GM10248 (cell line): ENCODE results near the gene HOXC10.

Experiments used
- CTCF ChIA-PET: fragments of 300-600 bp; sonication (Branson Sonifier 250); formaldehyde crosslinking; extraction: SDS; loops from one replicate; lab custom pipeline; 2021; ENCODE audit warnings: antibody characterized with exemption; lab: Yijun Ruan, JAX
- POLR2A ChIA-PET: fragments of 350-650 bp; sonication (Branson Sonifier 250); formaldehyde crosslinking; extraction: SDS; loops from one replicate; lab custom pipeline; 2020; ENCODE audit warnings: antibody characterized with exemption; lab: Yijun Ruan, JAX
- DNase-seq: peaks from one replicate; pipeline ENCODE4 v3.0.0; 2012; ENCODE audit errors: extremely low spot score
- TF ChIP-seq, protein P1 (sequence below): IDR thresholded peaks from 2 replicates; pipeline ENCODE4 v1.5.1; 2012; ENCODE audit warnings: mild to moderate bottlenecking, low read depth; ENCODE audit errors: extremely low read depth, missing control alignments, control extremely low read depth

The HOXC10 gene

DNA sequence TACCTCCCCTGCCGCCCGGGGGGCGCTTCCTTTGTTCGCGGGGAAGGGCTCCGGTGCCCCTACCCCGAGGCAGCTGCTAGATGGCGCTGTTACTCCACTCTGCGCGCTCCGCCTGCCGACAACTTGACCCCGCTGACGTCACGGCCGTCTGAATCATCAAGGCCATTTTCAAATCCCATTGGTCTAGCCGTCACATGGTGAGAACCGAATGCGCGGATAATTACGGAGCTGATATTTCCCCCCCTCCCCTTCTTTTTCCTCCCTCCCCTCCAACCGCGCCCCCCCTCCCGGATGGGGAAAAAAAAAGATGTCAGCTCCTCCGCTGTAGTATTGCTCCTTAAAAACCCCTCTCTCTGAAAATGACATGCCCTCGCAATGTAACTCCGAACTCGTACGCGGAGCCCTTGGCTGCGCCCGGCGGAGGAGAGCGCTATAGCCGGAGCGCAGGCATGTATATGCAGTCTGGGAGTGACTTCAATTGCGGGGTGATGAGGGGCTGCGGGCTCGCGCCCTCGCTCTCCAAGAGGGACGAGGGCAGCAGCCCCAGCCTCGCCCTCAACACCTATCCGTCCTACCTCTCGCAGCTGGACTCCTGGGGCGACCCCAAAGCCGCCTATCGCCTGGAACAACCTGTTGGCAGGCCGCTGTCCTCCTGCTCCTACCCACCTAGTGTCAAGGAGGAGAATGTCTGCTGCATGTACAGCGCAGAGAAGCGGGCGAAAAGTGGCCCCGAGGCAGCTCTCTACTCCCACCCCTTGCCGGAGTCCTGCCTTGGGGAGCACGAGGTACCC, at the start of gene HOXC10:
Gene HOXC10, plus strand, starts transcription at position 246 of the 791 bp plus-strand sequence. Its CDS starts 114 bp downstream, at position 360.
- peak; percentile 87 for DNase-seq
- CTCF ChIA-PET, result interaction anchor here (0.6 to 5.6 kb wide), 27 partner anchors 12 to 236 kb away, joined by 3 to 74 read pairs (median 4); partner anchors contain the start of genes HOXC12, HOXC5, HOXC8 and HOXC9
- TF ChIP-seq, protein P1, sequence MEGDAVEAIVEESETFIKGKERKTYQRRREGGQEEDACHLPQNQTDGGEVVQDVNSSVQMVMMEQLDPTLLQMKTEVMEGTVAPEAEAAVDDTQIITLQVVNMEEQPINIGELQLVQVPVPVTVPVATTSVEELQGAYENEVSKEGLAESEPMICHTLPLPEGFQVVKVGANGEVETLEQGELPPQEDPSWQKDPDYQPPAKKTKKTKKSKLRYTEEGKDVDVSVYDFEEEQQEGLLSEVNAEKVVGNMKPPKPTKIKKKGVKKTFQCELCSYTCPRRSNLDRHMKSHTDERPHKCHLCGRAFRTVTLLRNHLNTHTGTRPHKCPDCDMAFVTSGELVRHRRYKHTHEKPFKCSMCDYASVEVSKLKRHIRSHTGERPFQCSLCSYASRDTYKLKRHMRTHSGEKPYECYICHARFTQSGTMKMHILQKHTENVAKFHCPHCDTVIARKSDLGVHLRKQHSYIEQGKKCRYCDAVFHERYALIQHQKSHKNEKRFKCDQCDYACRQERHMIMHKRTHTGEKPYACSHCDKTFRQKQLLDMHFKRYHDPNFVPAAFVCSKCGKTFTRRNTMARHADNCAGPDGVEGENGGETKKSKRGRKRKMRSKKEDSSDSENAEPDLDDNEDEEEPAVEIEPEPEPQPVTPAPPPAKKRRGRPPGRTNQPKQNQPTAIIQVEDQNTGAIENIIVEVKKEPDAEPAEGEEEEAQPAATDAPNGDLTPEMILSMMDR, result peak; percentile 71
- POLR2A ChIA-PET, result no interaction called here

DNA sequence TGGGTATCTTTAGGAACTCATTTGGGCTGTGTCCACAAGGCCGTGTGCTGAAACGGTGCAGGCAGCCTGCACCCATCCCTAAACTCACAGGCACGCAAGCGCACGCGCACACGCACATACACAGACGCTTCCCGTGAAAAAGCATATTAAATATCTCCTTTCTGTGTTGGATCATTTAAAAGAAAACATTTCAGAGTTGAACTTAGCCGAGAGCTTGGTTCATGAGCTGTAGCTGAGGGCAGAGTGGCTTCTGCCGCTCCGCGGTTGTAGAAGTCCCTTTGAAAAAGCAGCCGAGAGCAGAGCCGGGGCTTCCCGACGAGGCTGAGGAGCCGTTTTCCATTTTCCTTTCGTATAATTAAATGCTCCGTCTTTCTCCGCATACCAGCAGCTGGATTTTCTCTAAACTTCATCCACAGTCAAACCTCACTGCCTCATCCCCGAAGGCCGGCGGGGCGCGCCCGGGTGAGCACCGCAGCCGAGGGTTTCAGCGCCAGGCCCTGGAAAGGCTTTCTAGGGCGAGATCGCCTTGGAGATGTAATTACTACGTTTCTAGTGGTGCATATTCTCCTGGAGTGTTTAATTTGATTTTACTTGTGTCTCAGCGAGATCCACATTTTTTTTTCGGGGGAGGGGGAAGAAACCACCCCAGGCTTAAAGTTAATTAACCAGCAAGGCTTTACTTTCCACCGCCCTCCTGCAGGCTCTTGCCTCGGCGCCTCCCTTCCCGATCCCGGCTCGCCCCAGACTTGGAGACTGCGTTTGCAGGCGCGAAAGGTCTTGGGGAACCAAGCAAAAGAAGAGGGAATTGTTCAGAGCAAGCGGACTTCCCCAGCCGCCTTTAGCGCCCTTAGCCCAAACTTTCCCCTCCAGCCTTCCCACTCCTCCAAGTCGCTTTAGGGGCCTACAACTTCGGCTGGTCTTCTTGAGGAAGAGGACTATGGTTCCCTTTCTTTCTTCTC, 49.3 kb upstream of the HOXC10 start:
- DNase-seq, result no peak
- ChIA-PET CTCF (interaction anchor here (1.4 to 2.3 kb wide), 3 partner anchors 9 to 272 kb away, joined by 3 to 6 read pairs (median 5); no protein-coding TSS in a partner anchor), POLR2A (no interaction called here)
- TF ChIP-seq, protein P1, result no peak

DNA sequence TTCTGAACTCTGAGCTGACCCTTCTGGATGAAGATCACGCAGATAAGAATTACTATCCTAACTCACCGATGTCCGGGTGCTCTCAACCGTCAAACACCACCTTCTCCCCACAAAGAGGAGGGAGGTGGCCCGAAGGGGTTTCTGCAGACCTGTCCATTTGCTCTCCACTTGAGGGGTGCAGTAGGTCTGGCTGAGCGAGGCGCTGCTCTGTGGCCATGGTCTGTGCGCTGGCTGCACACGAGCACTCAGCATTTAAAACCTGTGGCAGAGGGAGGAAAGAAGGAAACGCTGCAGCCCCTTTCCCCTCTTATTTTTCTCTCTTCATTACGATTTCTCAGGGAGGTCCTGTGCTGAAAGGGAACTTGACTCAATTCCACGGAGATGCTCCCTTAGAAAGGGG, 47.8 kb upstream of the HOXC10 start:
- DNase-seq, result no peak
- TF ChIP-seq, protein P1, result no peak
- POLR2A ChIA-PET, result no interaction called here
- CTCF ChIA-PET, result interaction anchor here (1.5 kb wide), 1 partner anchor 7 kb away, joined by 3 read pairs; no protein-coding TSS in a partner anchor

DNA sequence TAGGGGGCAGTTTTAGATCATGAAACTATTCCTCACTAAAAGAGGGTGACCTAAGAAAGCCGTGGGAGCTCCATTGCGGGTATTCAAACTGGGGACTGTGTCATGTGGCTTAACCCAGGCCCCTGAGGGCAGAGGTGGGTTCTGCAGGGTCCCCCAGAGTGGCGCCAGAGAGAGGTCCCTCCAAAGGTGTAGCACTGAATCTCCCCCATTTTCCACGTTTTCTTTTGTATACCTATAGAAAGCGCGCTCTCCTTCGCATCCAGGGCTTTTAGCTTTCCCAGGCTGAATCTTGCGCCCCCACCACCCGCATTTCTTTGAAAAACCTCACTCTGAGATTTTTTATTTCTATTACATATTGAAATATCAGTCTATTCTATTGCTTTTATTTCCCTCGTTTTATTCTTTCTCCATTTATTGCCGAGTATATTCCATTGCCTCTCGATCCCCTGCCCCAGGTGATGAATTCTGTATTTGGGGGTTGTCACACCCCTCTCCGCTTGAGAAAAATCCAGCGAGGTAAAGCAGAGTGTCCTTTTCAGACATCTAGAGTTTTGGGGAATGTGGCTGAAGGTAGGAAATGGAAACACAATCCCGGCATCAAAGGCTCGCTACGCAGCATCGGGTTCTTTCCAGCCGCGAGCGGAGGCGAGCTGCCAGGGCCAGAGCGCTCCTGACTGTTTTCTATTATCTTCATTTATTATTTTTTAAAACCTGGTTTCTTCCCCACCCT, 47.2 kb upstream of the HOXC10 start:
- TF ChIP-seq, protein P1, result no peak
- ChIA-PET CTCF (interaction anchor here (1.5 kb wide), 1 partner anchor 8 kb away, joined by 3 read pairs; no protein-coding TSS in a partner anchor), POLR2A (no interaction called here)
- no peak for DNase-seq

DNA sequence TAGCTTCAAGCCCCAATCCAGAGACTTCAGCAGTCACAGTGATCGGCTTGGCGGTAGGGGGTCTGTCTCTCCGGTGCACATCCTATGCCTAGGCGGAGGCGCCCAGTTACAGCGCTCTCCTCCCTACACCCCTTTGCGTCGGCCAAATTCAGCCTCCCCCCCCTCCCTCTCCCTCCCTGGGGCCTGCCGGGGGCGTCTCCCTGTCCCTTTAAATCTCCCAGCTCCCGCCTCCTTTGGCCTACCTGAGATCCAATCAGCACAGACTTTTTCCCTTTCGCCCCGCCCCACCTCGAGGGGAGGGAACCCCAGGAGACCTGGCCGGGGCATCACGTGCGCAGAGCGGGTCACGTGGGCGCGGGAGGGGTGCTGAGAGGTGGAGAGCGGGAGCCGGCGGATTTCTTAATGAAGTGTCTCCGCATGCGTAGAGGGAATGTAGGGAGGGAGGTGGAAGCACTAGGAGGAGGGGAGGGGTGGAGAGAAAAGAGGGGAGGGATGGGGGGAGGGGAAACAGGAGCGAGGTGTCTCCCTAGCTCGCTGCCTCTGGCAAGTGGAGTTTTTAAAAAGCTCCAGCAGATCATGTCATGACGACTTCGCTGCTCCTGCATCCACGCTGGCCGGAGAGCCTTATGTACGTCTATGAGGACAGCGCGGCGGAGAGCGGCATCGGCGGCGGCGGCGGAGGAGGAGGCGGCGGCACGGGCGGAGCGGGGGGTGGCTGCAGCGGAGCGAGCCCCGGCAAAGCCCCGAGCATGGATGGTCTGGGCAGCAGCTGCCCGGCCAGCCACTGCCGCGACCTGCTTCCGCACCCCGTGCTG, 46.4 kb upstream of the HOXC10 start, which contains the start of gene HOXC13:
Gene HOXC13, plus strand, starts transcription at position 506 of the 815 bp plus-strand sequence. Its CDS starts 76 bp downstream, at position 582.
- ChIA-PET POLR2A (no interaction called here), CTCF (interaction anchor here (1.5 kb wide), 1 partner anchor 9 kb away, joined by 3 read pairs; no protein-coding TSS in a partner anchor)
- TF ChIP-seq, protein P1, result no peak
- no peak for DNase-seq
